ENCODE data around the gene PSMB9.
A peak's percentile ranks its signal among the peaks of the same experiment; 100 is the strongest.

Gene PSMB9

DNA sequence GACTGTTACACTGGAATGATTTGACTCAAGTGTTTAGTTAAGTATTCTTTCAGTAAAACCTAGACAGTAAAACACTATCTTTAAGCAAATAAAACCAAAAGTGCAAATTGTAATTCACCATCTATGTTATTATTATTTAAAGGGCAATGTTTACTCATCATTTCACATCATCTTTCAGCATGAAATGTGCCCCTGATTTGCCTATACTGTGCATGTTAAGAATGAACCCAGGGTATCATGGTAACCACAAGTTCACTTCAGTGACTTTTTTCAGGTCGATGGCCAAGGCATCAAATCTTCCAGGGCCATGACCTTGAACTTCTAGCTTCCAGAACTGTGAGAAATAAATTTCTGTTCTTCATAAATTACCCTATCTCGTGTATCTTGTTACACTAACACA is 35.1 kb upstream of the PSMB9 start:
- Histone ChIP-seq H4K8ac (ENCODE audit: low read length) (no peak overlapping the region), H2BK5ac (ENCODE audit: low read depth, low read length, poor library complexity, severe bottlenecking) (no peak overlapping the region), H2AK5ac (ENCODE audit: low read length, severe bottlenecking) (no peak overlapping the region), H2BK12ac (ENCODE audit: low read length in 2 of 2) (no peak overlapping the region), H3K36me3 (ENCODE audit: control insufficient read depth in 1 of 2, insufficient read depth in 2 of 2, low read depth in 1 of 2, low read length in 2 of 2) (no peaks in the 10 kb centered on the region), H3K4me2 (ENCODE audit: low read length, poor library complexity, severe bottlenecking) (no peak overlapping the region), H2BK120ac (ENCODE audit: low read depth, low read length) (no peak overlapping the region), H3K27ac (ENCODE audit: low read length, poor library complexity, severe bottlenecking) (no peak overlapping the region), H3K14ac (ENCODE audit: low read length in 2 of 2) (no peak overlapping the region), H3K4ac (ENCODE audit: low read depth in 1 of 2, low read length in 2 of 2) (no peak overlapping the region), H3K4me1 (ENCODE audit: control insufficient read depth, insufficient read depth, low read depth, low read length) (peaks cover 5% of the 10 kb centered on the region), H4K91ac (ENCODE audit: low read length) (no peak overlapping the region), H3K9me3 (ENCODE audit: control insufficient read depth, low read length) (no peaks in the 10 kb centered on the region), H3K9ac (ENCODE audit: low read length) (no peak overlapping the region), H3K27me3 (ENCODE audit: control insufficient read depth in 1 of 2, insufficient read depth in 1 of 2, low read length in 2 of 2) (no peaks in the 10 kb centered on the region), H2BK15ac (ENCODE audit: low read depth, poor library complexity, severe bottlenecking) (no peak overlapping the region), H2AFZ (ENCODE audit: low read depth, low read length) (no peak overlapping the region), H3K23ac (ENCODE audit: low read length in 2 of 2) (no peak overlapping the region), H3K4me3 (ENCODE audit: insufficient read depth in 1 of 2, low read depth in 1 of 2, low read length in 2 of 2) (no peak overlapping the region), H3K79me1 (replicated peaks; ENCODE audit: low read length, poor library complexity, severe bottlenecking) (no peaks in the 10 kb centered on the region), H3K18ac (ENCODE audit: low read depth in 1 of 2, low read length in 2 of 2) (no peak overlapping the region)
- DNase-seq, result no peak
- 86% methylated on average over 1 of the region's 2 CpGs for WGBS

DNA sequence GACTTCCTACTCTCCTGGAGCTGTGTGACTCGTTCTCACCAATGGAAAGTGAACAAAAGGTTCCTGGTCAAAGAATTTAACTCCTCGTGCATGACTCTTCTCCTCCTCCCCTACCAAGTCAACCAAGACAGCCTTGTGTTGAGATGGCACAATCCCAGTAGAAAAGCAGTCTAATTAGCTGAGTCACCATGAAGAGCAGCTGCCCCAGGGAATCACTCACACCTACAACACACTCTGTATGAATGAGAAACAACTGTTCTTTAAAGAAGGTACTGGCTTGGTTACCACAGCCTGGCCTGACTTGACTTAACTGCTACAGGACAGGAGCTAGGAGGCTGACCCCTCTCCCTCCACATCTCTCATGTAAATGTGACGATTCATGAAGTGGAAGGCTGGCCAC is 34.3 kb upstream of the PSMB9 start:
- 66% methylated on average over 3 of the region's 3 CpGs for WGBS
- no peak overlapping the region for H4K91ac ChIP-seq (ENCODE audit: low read length)
- no peak overlapping the region for H3K14ac ChIP-seq (ENCODE audit: low read length in 2 of 2)
- peak overlapping the region in 1 of 2 experiments; percentile 15 for H3K18ac ChIP-seq (ENCODE audit: low read depth in 1 of 2, low read length in 2 of 2)
- no peak overlapping the region for H2BK12ac ChIP-seq (ENCODE audit: low read length in 2 of 2)
- H2AFZ ChIP-seq (ENCODE audit: low read depth, low read length), result no peak overlapping the region
- no peak overlapping the region for H3K27ac ChIP-seq (ENCODE audit: low read length, poor library complexity, severe bottlenecking)
- H3K4me3 ChIP-seq (ENCODE audit: insufficient read depth in 1 of 2, low read depth in 1 of 2, low read length in 2 of 2), result no peak overlapping the region
- H3K36me3 ChIP-seq (ENCODE audit: control insufficient read depth in 1 of 2, insufficient read depth in 2 of 2, low read depth in 1 of 2, low read length in 2 of 2), result no peaks in the 10 kb centered on the region
- no peak overlapping the region for H2BK5ac ChIP-seq (ENCODE audit: low read depth, low read length, poor library complexity, severe bottlenecking)
- H4K8ac ChIP-seq (ENCODE audit: low read length), result no peak overlapping the region
- DNase-seq, result peak; percentile 62
- H3K4ac ChIP-seq (ENCODE audit: low read depth in 1 of 2, low read length in 2 of 2), result no peak overlapping the region
- peaks cover 5% of the 10 kb centered on the region for H3K4me1 ChIP-seq (ENCODE audit: control insufficient read depth, insufficient read depth, low read depth, low read length)
- H2BK15ac ChIP-seq (ENCODE audit: low read depth, poor library complexity, severe bottlenecking), result no peak overlapping the region
- H3K23ac ChIP-seq (ENCODE audit: low read length in 2 of 2), result no peak overlapping the region
- no peaks in the 10 kb centered on the region for H3K9me3 ChIP-seq (ENCODE audit: control insufficient read depth, low read length)
- no peak overlapping the region for H3K4me2 ChIP-seq (ENCODE audit: low read length, poor library complexity, severe bottlenecking)
- no peak overlapping the region for H2BK120ac ChIP-seq (ENCODE audit: low read depth, low read length)
- H3K9ac ChIP-seq (ENCODE audit: low read length), result no peak overlapping the region
- no peaks in the 10 kb centered on the region for H3K27me3 ChIP-seq (ENCODE audit: control insufficient read depth in 1 of 2, insufficient read depth in 1 of 2, low read length in 2 of 2)
- H2AK5ac ChIP-seq (ENCODE audit: low read length, severe bottlenecking), result no peak overlapping the region
- H3K79me1 ChIP-seq (replicated peaks; ENCODE audit: low read length, poor library complexity, severe bottlenecking), result no peaks in the 10 kb centered on the region

DNA sequence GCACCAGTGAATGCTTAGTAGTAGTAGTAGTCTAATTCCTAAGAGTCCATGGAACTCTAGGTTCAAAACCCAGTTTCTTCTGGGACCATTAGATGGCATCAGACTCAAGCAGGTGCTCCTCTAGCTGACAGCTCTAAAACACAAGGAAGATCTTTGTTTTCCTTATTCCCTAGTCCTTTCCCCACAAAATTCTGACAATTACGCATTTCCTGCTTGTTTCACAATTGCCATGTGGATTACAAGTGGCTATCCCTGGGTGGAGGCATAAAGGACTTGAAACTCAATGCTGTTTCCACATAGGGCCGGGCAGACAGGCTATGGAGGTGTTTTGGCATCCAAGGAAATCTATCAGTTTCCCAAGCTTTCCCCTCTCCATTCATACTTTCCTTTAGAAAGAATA is 28.0 kb upstream of the PSMB9 start:
- no peaks in the 10 kb centered on the region for H3K79me1 ChIP-seq (replicated peaks; ENCODE audit: low read length, poor library complexity, severe bottlenecking)
- H4K8ac ChIP-seq (ENCODE audit: low read length), result no peak overlapping the region
- no peak overlapping the region for H3K27ac ChIP-seq (ENCODE audit: low read length, poor library complexity, severe bottlenecking)
- H3K4ac ChIP-seq (ENCODE audit: low read depth in 1 of 2, low read length in 2 of 2), result no peak overlapping the region
- WGBS, result 55% methylated on average over 1 of the region's 2 CpGs
- H3K23ac ChIP-seq (ENCODE audit: low read length in 2 of 2), result no peak overlapping the region
- no peaks in the 10 kb centered on the region for H3K9me3 ChIP-seq (ENCODE audit: control insufficient read depth, low read length)
- H3K4me3 ChIP-seq (ENCODE audit: insufficient read depth in 1 of 2, low read depth in 1 of 2, low read length in 2 of 2), result no peak overlapping the region
- peak; percentile 70 for DNase-seq
- no peak overlapping the region for H3K14ac ChIP-seq (ENCODE audit: low read length in 2 of 2)
- no peak overlapping the region for H3K4me2 ChIP-seq (ENCODE audit: low read length, poor library complexity, severe bottlenecking)
- peaks cover 22 to 36% of the 10 kb centered on the region in 2 experiments for H3K36me3 ChIP-seq (ENCODE audit: control insufficient read depth in 1 of 2, insufficient read depth in 2 of 2, low read depth in 1 of 2, low read length in 2 of 2)
- H3K4me1 ChIP-seq (ENCODE audit: control insufficient read depth, insufficient read depth, low read depth, low read length), result no peaks in the 10 kb centered on the region
- no peak overlapping the region for H2BK120ac ChIP-seq (ENCODE audit: low read depth, low read length)
- H2AK5ac ChIP-seq (ENCODE audit: low read length, severe bottlenecking), result no peak overlapping the region
- H3K18ac ChIP-seq (ENCODE audit: low read depth in 1 of 2, low read length in 2 of 2), result no peak overlapping the region
- no peak overlapping the region for H2AFZ ChIP-seq (ENCODE audit: low read depth, low read length)
- H2BK12ac ChIP-seq (ENCODE audit: low read length in 2 of 2), result no peak overlapping the region
- H2BK5ac ChIP-seq (ENCODE audit: low read depth, low read length, poor library complexity, severe bottlenecking), result no peak overlapping the region
- H3K27me3 ChIP-seq (ENCODE audit: control insufficient read depth in 1 of 2, insufficient read depth in 1 of 2, low read length in 2 of 2), result no peaks in the 10 kb centered on the region
- no peak overlapping the region for H4K91ac ChIP-seq (ENCODE audit: low read length)
- H3K9ac ChIP-seq (ENCODE audit: low read length), result peak overlapping the region; percentile 15
- H2BK15ac ChIP-seq (ENCODE audit: low read depth, poor library complexity, severe bottlenecking), result no peak overlapping the region

DNA sequence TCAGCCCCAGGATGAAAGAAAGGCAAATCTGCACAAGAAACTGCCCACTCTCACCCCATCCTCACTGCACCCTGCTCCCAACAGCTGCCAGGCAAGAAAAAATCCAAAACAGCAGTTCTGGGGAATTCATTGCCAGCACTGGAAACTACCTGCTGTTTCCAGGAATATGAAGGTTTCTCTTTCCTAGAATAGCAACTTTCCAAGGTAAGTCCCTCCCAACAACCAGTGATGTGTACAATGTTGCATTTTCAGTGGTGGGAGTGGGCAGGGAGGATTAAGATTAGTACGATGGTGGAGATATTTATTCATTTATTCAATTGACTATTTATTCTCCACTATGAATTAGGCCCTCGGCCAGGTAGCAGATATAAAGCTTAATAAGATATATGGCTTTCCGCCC is 27.0 kb upstream of the PSMB9 start:
- Histone ChIP-seq H3K4me2 (ENCODE audit: low read length, poor library complexity, severe bottlenecking) (no peak overlapping the region), H3K36me3 (ENCODE audit: control insufficient read depth in 1 of 2, insufficient read depth in 2 of 2, low read depth in 1 of 2, low read length in 2 of 2) (peaks cover 22 to 47% of the 10 kb centered on the region in 2 experiments), H3K18ac (ENCODE audit: low read depth in 1 of 2, low read length in 2 of 2) (no peak overlapping the region), H2BK120ac (ENCODE audit: low read depth, low read length) (no peak overlapping the region), H2AFZ (ENCODE audit: low read depth, low read length) (no peak overlapping the region), H3K23ac (ENCODE audit: low read length in 2 of 2) (no peak overlapping the region), H2BK15ac (ENCODE audit: low read depth, poor library complexity, severe bottlenecking) (no peak overlapping the region), H2BK12ac (ENCODE audit: low read length in 2 of 2) (no peak overlapping the region), H3K27ac (ENCODE audit: low read length, poor library complexity, severe bottlenecking) (no peak overlapping the region), H3K9ac (ENCODE audit: low read length) (no peak overlapping the region), H3K4me3 (ENCODE audit: insufficient read depth in 1 of 2, low read depth in 1 of 2, low read length in 2 of 2) (no peak overlapping the region), H3K14ac (ENCODE audit: low read length in 2 of 2) (no peak overlapping the region), H4K91ac (ENCODE audit: low read length) (no peak overlapping the region), H3K27me3 (ENCODE audit: control insufficient read depth in 1 of 2, insufficient read depth in 1 of 2, low read length in 2 of 2) (no peaks in the 10 kb centered on the region), H3K4me1 (ENCODE audit: control insufficient read depth, insufficient read depth, low read depth, low read length) (no peaks in the 10 kb centered on the region), H2AK5ac (ENCODE audit: low read length, severe bottlenecking) (no peak overlapping the region), H3K9me3 (ENCODE audit: control insufficient read depth, low read length) (no peaks in the 10 kb centered on the region), H2BK5ac (ENCODE audit: low read depth, low read length, poor library complexity, severe bottlenecking) (no peak overlapping the region), H3K79me1 (replicated peaks; ENCODE audit: low read length, poor library complexity, severe bottlenecking) (no peaks in the 10 kb centered on the region), H4K8ac (ENCODE audit: low read length) (no peak overlapping the region), H3K4ac (ENCODE audit: low read depth in 1 of 2, low read length in 2 of 2) (no peak overlapping the region)
- 96% methylated on average over 2 of the region's 3 CpGs for WGBS
- no peak for DNase-seq
